ENCODE measurements around the gene RASA3. TPM values are rescaled to one million over a fixed set of nuclear protein-coding genes. Genes with fewer than 3 reads are reported as not detected.

The RASA3 gene
- total and polyA plus RNA-seq, 10 of the 15 experiments (the other 5 are each of a cell fraction or from before 2014, with no cell fraction given) = 0.79 to 33.9 (median 17.6) TPM

- Histone ChIP-seq H3K27me3 (replicated peaks in 1 of 2; ENCODE audit: control insufficient read depth in 2 of 2, insufficient read depth in 2 of 2, low read length in 1 of 2) (no peaks in the 10 kb centered on the region), H3K36me3 (ENCODE audit: control insufficient read depth in 2 of 2, insufficient read depth in 2 of 2, low read length in 1 of 2) (no peaks in the 10 kb centered on the region; a peak in 1 of 4 replicates), H4K20me1 (ENCODE audit: control insufficient read depth, insufficient read depth) (no peaks in the 10 kb centered on the region; the same call in 1 of the 2 replicates), H3K79me2 (ENCODE audit: control insufficient read depth, insufficient read depth, low read length) (peaks cover 35% of the 10 kb centered on the region), H3K4me1 (ENCODE audit: control insufficient read depth, insufficient read depth, low read length) (peaks cover 33% of the 10 kb centered on the region), H3K27ac (ENCODE audit: control insufficient read depth, insufficient read depth) (no peak overlapping the region), H3K4me3 (no peak overlapping the region), H3K9ac (ENCODE audit: control insufficient read depth, insufficient read depth, low read length) (no peak overlapping the region), H2AFZ (ENCODE audit: control insufficient read depth, low read depth, low read length) (no peak overlapping the region), H3K4me2 (ENCODE audit: control insufficient read depth, insufficient read depth) (no peak overlapping the region), H3K9me3 (replicated peaks; ENCODE audit: control insufficient read depth, insufficient read depth, low read length) (no peaks in the 10 kb centered on the region; the same call in 2 of the 3 replicates)
- ChIA-PET RAD21 (ENCODE audit: unreplicated experiment) (no interaction called here), SMC1A (ENCODE audit: uncharacterized antibody, unreplicated experiment) (interaction anchor here (1.0 kb wide), 1 partner anchor 104 kb away, joined by 3 read pairs; no protein-coding TSS in a partner anchor), CTCF (no interaction called here), POLR2A (no interaction called here)
- intact Hi-C loops (cut with micrococcal nuclease; ENCODE audit: unreplicated experiment) (no loop called here), in situ Hi-C loops (cut with MboI) (no loop called here)
- TSS peak; percentile 16 for BruUV-seq (replicated peaks)
- no peak for FAIRE-seq
- ATAC-seq = no peak
- WGBS (ENCODE audit: insufficient coverage, insufficient replicate concordance, low lambda C conversion rate, missing lambda C conversion rate) = 95% methylated on average over 18 of the region's 18 CpGs
- TF ChIP-seq SMAD1 (IDR thresholded peaks at IDR 0.05; ENCODE audit: low read depth, partially characterized antibody) = no peak
- no peak for TF ChIP-seq CEBPZ (IDR thresholded peaks at IDR 0.05; ENCODE audit: low read depth, low read length)
- TF ChIP-seq ZNF274 (IDR thresholded peaks at IDR 0.05; ENCODE audit: insufficient read depth, insufficient read length) = no peak
- no peak for TF ChIP-seq SMARCA5 (IDR thresholded peaks at IDR 0.05)
- no peak for TF ChIP-seq MAX (IDR thresholded peaks at IDR 0.05; ENCODE audit: low read depth, low read length)
- TF ChIP-seq ZBTB33 (IDR thresholded peaks at IDR 0.05) = no peak
- TF ChIP-seq GABPA (IDR thresholded peaks at IDR 0.05; ENCODE audit: low read depth) = no peak
- DNase-seq (ENCODE audit: low read depth, low spot score) = no peak
These were observed 8.0 kb downstream of the RASA3 start for GRCh38 chr13:114124431-114124830.

Data from GM12878 (cell line).